ENCODE data around the gene RPE65.
"Not testable (repeated sequence)": the region's sequence is repeated elsewhere in the genome, so short reads cannot be mapped to it uniquely, and the experiment has no call there.

RPE65 gene

DNA sequence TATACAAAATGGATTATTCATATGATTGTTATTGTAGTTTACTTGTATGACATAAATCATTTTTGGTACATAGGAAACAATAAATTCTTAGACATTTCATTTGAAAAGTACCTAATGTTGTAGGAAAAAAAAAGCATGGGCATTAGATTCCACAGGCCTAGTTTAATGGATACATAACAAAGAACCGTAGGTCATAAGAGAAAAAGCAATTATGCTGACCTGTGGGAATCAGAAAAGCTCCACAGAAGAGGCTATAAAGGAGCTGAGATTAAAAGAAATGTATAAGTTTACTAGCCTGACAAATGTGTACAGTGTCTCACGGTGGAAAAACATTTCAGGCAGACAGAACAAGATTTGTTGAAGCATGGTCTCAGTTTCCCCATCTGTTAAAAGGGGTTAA, 43.4 kb upstream of the RPE65 start:
- H3K36me3 Mint-ChIP-seq (ENCODE audit: low read depth), result peaks cover 24% of the 10 kb centered on the region
- no peaks in the 10 kb centered on the region for H3K27me3 Mint-ChIP-seq (ENCODE audit: low read depth)
- peaks cover 26% of the 10 kb centered on the region for H3K4me1 Mint-ChIP-seq
- TF ChIP-seq CTCF (IDR thresholded peaks at IDR 0.05; ENCODE audit: unreplicated experiment in 3 of 3), result no peak
- no peaks in the 10 kb centered on the region for H3K9me3 Mint-ChIP-seq
- H3K27ac Mint-ChIP-seq, result no peak overlapping the region
- no peak overlapping the region for H3K4me3 Mint-ChIP-seq

- not testable (repeated sequence) for H3K27me3 Mint-ChIP-seq (ENCODE audit: low read depth); H3K4me3 Mint-ChIP-seq; H3K9me3 Mint-ChIP-seq; H3K27ac Mint-ChIP-seq
- peaks cover 25% of the 10 kb centered on the region for H3K36me3 Mint-ChIP-seq (ENCODE audit: low read depth)
- H3K4me1 Mint-ChIP-seq, result peaks cover 19% of the 10 kb centered on the region
These were observed 42.5 kb upstream of the RPE65 start for GRCh38 chr1:68492255-68492654.

DNA sequence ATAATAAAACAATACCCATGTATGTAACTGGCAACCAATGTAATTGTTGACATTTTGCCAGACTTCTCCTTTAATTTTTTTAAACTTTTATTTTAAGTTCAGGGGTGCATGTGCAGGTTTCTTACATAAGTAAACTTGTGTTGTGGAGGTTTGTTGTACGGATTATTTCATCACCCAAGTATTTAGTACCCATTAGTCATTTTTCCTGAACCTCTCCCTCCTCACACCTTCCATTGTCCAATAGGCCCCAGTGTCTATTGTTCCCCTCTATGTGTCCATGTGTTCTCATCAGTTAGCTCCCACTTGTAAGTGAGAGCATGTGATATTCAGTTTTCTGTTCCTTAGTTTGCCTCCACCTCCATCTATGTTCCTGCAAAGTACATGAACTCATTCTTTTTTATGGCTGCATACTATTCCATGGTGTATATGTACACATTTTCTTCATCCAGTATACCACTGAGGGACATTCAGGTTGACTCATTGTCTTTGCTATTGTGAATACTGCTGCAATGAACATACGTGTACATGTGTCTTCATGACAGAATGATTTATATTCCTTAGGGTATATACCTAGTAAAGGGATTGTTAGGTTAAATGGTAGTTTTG, 40.4 kb upstream of the RPE65 start:
- no peak for TF ChIP-seq CTCF (IDR thresholded peaks at IDR 0.05; ENCODE audit: unreplicated experiment in 3 of 3)
- Mint-ChIP-seq H3K36me3 (ENCODE audit: low read depth) (peaks cover 39% of the 10 kb centered on the region), H3K4me3 (no peak overlapping the region), H3K27ac (no peak overlapping the region), H3K4me1 (peaks cover 6% of the 10 kb centered on the region), H3K27me3 (ENCODE audit: low read depth) (no peaks in the 10 kb centered on the region), H3K9me3 (no peaks in the 10 kb centered on the region)

GRCh38 chr1:68485431-68486022, 35.8 kb upstream of the RPE65 start:
- H3K36me3 Mint-ChIP-seq (ENCODE audit: low read depth), result peaks cover 45% of the 10 kb centered on the region
- no peak for TF ChIP-seq CTCF (IDR thresholded peaks at IDR 0.05; ENCODE audit: unreplicated experiment in 3 of 3)
- no peak overlapping the region for H3K4me3 Mint-ChIP-seq
- H3K27me3 Mint-ChIP-seq (ENCODE audit: low read depth), result no peaks in the 10 kb centered on the region
- no peaks in the 10 kb centered on the region for H3K4me1 Mint-ChIP-seq
- no peak overlapping the region for H3K27ac Mint-ChIP-seq
- no peaks in the 10 kb centered on the region for H3K9me3 Mint-ChIP-seq

DNA sequence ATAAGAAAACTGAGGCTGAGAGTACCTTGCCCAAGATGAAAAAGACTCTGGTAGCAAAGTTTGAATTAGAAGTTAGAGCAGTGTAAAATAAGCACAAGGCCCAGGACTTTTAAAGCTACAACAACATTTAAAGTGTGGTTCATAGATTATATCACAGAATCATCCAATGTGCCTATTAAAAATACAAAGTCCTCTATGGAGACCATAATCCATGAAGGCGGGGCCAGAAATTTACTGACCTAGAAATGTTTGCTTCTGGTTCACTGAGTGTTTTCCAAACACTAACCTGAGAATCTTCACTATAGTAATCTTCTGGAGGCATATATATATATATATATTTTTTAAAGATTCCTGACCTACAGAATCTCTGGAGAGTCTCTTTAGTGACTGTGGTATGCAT, 34.9 kb upstream of the RPE65 start:
- TF ChIP-seq CTCF (IDR thresholded peaks at IDR 0.05; ENCODE audit: unreplicated experiment in 3 of 3), result no peak
- Mint-ChIP-seq H3K36me3 (ENCODE audit: low read depth) (peaks cover 45% of the 10 kb centered on the region), H3K4me3 (no peak overlapping the region), H3K27me3 (ENCODE audit: low read depth) (no peaks in the 10 kb centered on the region), H3K9me3 (no peaks in the 10 kb centered on the region), H3K4me1 (no peaks in the 10 kb centered on the region), H3K27ac (no peak overlapping the region)

DNA sequence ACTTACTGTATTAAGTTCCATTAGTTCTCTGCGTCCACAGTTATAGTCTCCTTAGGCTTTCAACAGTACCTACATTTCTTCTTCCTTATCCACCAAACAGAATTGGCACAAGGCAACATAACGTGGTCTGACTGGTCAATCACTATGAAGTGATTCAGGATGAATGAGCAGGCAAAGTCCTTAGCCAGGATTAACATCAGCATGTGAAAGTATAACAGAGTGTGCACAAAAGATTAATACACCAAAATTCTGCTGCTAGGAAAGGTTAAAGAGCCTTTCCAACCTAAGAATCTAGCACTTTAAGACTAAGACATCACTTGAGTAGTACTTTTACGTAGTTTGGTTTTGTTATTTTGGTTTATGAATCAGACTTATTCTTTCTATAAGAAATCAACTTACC, 31.3 kb upstream of the RPE65 start:
- Mint-ChIP-seq H3K4me3 (no peak overlapping the region), H3K9me3 (no peaks in the 10 kb centered on the region), H3K36me3 (ENCODE audit: low read depth) (peaks cover 48% of the 10 kb centered on the region), H3K27ac (no peak overlapping the region), H3K4me1 (no peaks in the 10 kb centered on the region), H3K27me3 (ENCODE audit: low read depth) (no peaks in the 10 kb centered on the region)
- no peak for TF ChIP-seq CTCF (IDR thresholded peaks at IDR 0.05; ENCODE audit: unreplicated experiment in 3 of 3)

All from nephron (organoid).